Stimulated activated CD4-positive, alpha-beta T cell treated with anti-CD3 and anti-CD28 coated beads, Interleukin-4, amount 100 ng/mL, for 48 hours (primary cell): ENCODE measurements around the gene RTF2.
A peak's percentile ranks its signal among the peaks of the same experiment; 100 is the strongest.

Source experiments
- DNase-seq, 2 donors: peaks; one replicate each; pipeline ENCODE4 v3.0.0-alpha.2; 2020; ENCODE audit warnings: low read depth in 2 of 2

Gene RTF2

GRCh38 chr20:56468316-56469076 is at the start of gene RTF2:
Gene RTF2, plus strand, starts transcription at chr20:56468627. Its CDS starts 71 bp downstream, at chr20:56468698.
- peak; percentile 94 to 96 for DNase-seq

GRCh38 chr20:56420028-56420427 is 48.4 kb upstream of the RTF2 start:
- no peak for DNase-seq

- no peak for DNase-seq
These were observed 47.3 kb upstream of the RTF2 start for GRCh38 chr20:56420940-56421688.

GRCh38 chr20:56422076-56422823 is 46.2 kb upstream of the RTF2 start:
- DNase-seq: no peak

- DNase-seq: no peak
These were observed 45.6 kb upstream of the RTF2 start for GRCh38 chr20:56422824-56423189.

- DNase-seq: no peak
These were observed 45.2 kb upstream of the RTF2 start for GRCh38 chr20:56423211-56423610.

- no peak for DNase-seq
These were observed 44.5 kb upstream of the RTF2 start for GRCh38 chr20:56423886-56424285.

GRCh38 chr20:56424931-56425330 is 43.5 kb upstream of the RTF2 start:
- DNase-seq: no peak

GRCh38 chr20:56426026-56426425 is 42.4 kb upstream of the RTF2 start:
- DNase-seq: no peak

- no peak for DNase-seq
These were observed 41.5 kb upstream of the RTF2 start for GRCh38 chr20:56426926-56427325.

GRCh38 chr20:56427797-56428196 is 40.6 kb upstream of the RTF2 start:
- DNase-seq: no peak

- no peak for DNase-seq
These were observed 40.0 kb upstream of the RTF2 start for GRCh38 chr20:56428410-56428809.

GRCh38 chr20:56428881-56429280 is 39.5 kb upstream of the RTF2 start:
- DNase-seq: no peak

GRCh38 chr20:56429502-56429901 is 38.9 kb upstream of the RTF2 start:
- DNase-seq: no peak

GRCh38 chr20:56429941-56430340 is 38.5 kb upstream of the RTF2 start:
- DNase-seq: no peak

GRCh38 chr20:56430461-56430860 is 38.0 kb upstream of the RTF2 start:
- no peak for DNase-seq

GRCh38 chr20:56430957-56431356 is 37.5 kb upstream of the RTF2 start:
- no peak for DNase-seq

- no peak for DNase-seq
These were observed 37.0 kb upstream of the RTF2 start for GRCh38 chr20:56431471-56431870.

GRCh38 chr20:56433221-56433879 is 35.1 kb upstream of the RTF2 start:
- DNase-seq: no peak

- no peak for DNase-seq
These were observed 34.6 kb upstream of the RTF2 start for GRCh38 chr20:56433880-56434255.

- DNase-seq: no peak
These were observed 31.0 kb upstream of the RTF2 start for GRCh38 chr20:56437196-56437960.
